ENCODE results near the gene SACM1L. TPM values are rescaled to one million over a fixed set of nuclear protein-coding genes. Genes with fewer than 3 reads are reported as not detected.

The SACM1L gene, protein sequence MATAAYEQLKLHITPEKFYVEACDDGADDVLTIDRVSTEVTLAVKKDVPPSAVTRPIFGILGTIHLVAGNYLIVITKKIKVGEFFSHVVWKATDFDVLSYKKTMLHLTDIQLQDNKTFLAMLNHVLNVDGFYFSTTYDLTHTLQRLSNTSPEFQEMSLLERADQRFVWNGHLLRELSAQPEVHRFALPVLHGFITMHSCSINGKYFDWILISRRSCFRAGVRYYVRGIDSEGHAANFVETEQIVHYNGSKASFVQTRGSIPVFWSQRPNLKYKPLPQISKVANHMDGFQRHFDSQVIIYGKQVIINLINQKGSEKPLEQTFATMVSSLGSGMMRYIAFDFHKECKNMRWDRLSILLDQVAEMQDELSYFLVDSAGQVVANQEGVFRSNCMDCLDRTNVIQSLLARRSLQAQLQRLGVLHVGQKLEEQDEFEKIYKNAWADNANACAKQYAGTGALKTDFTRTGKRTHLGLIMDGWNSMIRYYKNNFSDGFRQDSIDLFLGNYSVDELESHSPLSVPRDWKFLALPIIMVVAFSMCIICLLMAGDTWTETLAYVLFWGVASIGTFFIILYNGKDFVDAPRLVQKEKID
- total RNA-seq: 23.6 TPM
- long read RNA-seq, transcript SACM1L-201 (20 exons, 3,723 nt): major isoform, 32 of 37 reads
- long read RNA-seq, partial matches to known transcripts: 1 of 37 reads
- long read RNA-seq, other reads (novel, unspliced or antisense): 4 of 37 reads

DNA sequence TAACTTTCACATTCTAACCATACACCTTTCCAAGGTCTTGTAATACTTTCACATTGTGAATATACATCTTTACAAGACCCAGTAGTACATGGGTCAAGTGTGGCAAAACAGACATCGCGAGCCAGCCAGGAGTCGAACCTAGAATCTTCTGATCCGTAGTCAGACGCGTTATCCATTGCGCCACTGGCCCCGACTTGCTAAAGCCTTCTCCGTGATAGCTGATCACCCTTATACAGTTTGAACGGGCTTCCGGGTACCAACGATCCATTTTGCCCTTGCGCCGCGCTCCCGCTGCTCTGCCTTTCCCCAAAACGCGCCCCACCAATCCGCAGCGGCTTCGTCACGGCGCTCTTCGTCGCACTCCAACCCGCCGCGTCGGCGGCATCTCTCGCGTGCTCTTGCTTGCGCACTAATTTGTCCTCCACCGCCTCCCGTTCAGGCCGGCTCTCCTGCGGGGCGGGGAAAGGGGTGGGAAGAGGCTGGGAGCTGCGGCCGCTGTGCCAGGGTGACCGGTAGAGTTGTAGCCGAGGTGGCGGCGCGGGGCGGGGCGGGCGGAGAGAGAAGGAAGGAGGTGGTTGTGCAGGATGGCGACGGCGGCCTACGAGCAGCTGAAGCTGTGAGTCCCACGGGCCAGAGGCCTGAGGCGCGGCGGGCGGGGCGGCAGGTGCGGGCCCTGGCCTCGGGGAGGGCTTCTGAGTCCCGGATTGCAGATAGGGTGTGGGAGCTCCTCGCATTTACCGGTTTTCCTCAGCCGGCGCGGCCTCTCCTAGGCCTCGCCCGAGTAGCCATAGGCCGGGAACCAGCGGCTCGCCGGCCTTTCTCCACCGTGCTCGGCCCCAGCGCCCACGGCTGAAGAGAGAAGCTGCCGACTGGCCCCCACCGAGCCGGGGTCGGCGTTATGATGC, at the start of gene SACM1L:
Gene SACM1L (plus strand): TSS at position 515 of the 905 bp plus-strand sequence. CDS start 70 bp downstream, at position 585.
- intact Hi-C loops (cut with micrococcal nuclease): no loop called here
- DNase-seq (peak; percentile 98), ATAC-seq (peak; percentile 96)

DNA sequence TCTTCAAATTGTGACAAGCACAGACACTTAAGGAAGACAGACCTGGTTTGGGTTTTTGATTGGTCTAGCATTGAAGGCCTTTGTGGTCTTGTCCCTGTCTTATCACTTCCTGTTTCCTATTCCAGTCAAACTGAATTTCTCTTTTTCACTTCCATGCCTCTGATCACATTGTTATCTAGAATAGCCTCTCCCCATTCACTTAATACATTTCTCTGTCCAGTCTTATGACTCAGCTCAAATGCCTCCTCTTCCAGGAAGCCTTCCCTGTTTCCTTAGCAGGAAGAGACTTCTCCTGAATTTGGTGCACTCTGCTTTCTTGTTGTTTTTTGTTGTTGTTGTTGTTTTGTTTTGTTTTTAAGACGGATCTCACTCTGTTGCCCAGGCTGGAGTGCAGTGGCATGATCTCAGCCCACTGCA, 49.1 kb upstream of the SACM1L start:
- intact Hi-C loops (cut with micrococcal nuclease): no loop called here
- no peak for ATAC-seq
- DNase-seq: no peak

DNA sequence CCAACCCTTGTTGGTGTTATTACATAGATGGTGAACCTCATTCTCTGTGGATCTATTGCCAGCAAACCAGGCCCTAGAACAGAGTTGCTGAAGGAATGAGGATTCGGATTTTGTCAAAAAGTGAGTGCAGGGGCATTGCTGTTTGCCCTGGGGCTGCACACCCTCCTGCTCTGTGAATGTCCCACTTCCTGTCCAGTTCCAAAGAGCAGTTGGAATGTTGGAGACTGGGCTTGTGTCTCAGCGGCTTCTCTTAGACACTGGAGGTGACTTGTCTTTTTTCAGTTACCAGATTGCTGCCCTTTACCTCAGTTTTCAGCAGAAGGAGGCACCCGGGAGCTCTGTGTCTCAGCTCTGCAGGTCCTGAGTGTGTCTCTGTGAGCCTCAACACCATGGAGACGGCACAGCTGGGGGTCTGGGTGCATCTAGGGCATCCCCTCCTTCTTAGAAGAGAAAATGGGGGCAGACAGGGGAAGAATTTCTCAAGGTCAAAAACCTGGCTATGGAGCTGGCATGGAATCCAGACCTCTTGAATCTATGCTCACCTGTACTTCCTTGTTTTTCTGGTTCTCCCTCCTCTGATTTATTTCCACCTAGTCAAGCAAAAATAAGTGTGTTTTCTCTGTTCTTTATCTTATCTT, 48.4 kb upstream of the SACM1L start:
- DNase-seq: no peak
- no peak for ATAC-seq
- intact Hi-C loops (cut with micrococcal nuclease): no loop called here

DNA sequence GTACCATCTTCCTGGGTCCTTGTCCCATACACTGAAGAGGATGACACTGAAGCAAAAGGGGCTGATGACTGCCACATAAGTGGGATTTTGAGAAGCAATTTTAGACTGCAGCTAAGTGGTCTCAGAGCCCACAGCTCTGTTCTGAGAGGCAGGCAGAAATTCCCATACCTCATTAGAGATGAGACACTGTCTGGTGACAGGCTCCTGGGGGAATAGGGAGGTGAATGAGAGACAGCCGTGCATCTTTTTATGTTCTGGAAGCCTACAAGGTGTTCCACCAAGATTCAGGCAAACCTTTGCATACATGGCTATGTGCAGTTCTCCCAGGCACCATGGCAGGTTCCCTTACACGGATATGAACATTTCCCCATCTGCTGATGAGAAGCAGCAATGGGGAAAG, 47.4 kb upstream of the SACM1L start:
- intact Hi-C loops (cut with micrococcal nuclease): no loop called here
- DNase-seq: no peak

DNA sequence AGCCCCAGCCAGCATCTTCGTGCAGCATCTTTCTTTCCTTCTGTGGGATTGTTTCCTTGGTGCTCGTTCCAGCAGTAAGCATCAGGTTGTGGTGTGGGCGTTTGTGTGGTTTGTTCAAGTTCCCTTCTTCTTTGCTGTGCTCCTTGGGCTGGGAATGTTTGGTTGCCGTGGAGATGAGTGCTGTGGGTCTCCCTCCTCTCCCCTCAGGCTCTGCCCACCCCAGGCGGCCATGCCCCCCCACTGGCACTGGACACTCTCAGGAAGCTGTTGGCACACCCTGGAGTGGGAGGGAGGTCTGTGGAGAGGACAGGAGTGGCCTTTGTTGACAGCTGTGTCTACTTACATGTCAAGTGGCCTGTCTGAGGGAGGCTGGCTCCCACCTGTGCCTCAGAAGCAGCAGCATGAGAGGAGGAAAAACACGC, 46.5 kb upstream of the SACM1L start:
- intact Hi-C loops (cut with micrococcal nuclease): no loop called here
- ATAC-seq (peak; percentile 67), DNase-seq (peak; percentile 54)

More for the DNA sequence above, 47.4 kb upstream of the SACM1L start:
- no peak for ATAC-seq

DNA sequence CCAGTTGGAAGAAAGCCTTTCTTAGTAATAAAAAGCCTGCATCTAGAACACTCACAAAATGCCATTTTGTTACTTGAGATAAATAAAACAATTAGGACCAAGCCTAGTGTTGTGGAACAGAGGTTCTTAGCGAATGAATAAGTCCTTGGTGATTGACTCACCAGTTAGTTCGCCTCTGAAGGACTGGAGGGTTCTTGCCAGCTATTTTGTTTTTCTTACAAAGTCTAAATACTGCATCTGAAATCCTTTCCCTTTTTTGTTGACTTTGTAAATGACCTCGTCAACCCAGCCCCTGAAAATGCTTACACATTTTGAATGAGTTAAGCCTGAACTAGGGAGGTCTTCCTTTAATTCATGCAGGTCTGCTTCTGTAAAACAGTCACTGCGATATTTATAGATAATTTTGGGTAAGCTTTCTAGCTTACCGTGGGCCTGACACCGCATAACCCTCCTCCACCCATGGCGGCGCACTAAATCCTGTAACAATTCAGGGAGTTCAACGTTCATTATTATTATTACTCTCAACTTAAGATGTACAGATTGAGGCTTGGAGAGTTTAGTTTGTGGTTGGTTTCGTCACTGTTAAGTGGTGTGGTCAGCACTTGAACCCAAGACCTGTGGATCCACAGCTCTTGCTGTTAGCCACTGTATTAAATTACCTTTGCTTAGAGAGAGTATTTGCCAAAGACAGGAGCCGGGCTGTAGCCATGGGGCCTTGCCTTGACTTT, 45.0 kb upstream of the SACM1L start:
- intact Hi-C loops (cut with micrococcal nuclease): no loop called here
- no peak for ATAC-seq

DNA sequence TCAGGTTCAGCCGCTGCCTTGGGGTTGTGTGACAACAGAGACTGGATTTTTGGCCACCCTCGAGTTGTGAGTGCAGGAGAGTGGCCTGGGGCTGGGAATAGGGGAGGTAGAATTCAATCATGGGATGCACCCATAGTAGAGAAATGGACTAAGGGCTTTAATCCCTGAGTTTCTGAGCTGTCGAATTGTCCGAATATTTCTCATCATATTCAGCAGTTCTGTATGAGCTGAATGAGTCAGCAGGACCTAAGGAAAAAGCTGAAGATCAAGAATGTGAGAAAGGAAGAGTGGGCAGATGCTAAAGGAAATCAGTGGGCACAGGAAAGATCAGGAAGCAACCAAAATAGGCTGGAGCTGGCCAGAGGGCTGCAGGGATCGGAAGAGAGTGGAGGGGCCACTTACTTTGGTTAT, 44.4 kb upstream of the SACM1L start:
- ATAC-seq (no peak), DNase-seq (no peak)
- intact Hi-C loops (cut with micrococcal nuclease): no loop called here

More for the DNA sequence above, 45.0 kb upstream of the SACM1L start:
- DNase-seq: no peak

DNA sequence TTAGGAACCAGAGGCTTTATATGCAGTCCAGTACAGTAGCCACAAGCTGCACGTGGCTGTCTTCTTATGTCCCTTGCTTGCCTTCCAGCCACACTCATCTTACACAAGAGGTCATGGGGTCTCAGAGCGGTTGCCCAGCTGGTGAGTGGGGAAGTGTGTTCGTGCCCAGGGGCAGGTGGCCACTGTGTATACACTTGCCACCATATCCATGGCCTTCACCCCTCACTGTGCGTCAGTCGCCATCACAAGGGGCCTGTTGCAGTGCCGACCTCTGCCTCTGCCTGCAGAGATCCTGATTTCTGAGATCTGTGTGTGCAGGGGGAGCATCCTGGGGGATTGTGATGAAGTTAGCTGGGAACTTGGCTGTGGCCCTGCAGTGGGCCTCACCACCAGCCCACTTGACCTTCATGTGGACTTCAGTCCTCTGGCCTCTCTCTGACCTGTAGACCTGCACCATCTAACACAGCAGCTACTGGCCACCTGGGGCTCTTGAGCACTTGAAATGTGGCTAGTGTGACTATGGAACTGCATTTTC, 43.1 kb upstream of the SACM1L start:
- DNase-seq (no peak), ATAC-seq (peak; percentile 54)
- intact Hi-C loops (cut with micrococcal nuclease): no loop called here

DNA sequence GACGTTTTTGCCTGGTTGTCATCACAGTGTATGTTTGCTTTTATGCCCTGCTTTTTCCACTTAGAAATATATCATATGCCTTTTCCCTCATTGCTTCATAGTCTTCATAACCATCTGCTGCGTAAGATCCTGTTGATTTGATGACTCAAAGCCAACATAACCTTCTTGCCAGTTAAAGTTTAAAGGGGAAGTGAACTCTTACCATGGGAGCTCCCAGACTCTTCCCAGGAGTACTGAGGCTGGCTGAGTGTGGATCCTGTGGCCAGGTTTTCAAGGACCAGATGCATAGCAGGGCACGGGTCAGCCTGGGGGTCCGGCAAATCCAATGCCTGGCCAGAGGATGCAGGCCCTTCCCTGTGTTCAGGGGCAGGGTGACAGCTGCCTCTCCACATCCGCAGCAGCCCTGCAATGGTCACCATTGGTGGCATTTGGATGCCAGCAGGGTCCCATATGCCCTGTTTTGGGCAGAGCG, 42.0 kb upstream of the SACM1L start:
- no peak for DNase-seq
- ATAC-seq: peak; percentile 67
- intact Hi-C loops (cut with micrococcal nuclease): no loop called here

DNA sequence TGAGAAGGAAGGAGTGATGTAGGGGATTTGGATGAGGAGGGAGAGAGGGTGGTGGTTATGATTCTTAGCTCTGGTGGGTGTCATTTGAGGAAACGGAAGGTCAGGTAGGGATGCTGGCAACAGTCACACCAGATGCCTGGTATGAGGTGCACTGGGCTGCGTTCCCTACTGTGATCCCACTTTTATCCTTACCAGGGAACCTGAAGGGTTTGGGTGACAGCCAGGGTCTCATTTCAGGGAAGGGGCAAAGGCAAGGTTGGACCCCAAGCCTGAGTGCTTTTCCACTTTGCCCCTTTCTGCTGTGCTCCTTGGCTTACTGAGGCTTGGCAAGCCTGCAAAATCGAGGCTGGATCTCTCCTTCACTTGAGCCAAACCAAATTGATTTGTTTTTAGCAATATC, 36.0 kb upstream of the SACM1L start:
- ATAC-seq (peak; percentile 8), DNase-seq (no peak)
- intact Hi-C loops (cut with micrococcal nuclease): no loop called here

DNA sequence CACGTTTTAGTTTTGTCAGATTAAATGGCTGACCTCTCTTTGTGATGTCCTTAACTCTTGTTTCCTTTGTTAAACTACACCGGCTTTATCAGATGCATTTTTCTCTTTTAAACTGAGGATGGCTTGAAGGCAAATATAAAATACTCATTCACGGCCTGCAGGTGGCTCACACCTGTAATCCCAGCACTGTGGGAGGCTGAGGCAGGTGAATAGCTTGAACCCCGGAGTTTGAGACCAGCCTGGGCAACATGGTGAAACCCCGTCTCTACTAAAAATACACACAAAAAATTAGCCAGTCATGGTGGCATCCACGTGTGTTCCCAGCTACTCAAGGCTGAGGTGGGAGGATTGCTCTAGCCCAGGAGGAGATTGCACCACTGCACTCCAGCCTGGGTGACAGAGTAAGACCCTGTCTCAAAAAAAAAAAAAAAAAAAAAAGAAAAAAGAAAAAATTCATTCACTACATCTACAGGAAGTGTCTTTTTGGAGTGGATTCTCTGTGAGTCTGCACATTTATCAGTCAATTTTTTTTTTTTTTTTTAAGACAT, 34.7 kb upstream of the SACM1L start:
- ATAC-seq (peak; percentile 9), DNase-seq (no peak)
- intact Hi-C loops (cut with micrococcal nuclease): no loop called here

DNA sequence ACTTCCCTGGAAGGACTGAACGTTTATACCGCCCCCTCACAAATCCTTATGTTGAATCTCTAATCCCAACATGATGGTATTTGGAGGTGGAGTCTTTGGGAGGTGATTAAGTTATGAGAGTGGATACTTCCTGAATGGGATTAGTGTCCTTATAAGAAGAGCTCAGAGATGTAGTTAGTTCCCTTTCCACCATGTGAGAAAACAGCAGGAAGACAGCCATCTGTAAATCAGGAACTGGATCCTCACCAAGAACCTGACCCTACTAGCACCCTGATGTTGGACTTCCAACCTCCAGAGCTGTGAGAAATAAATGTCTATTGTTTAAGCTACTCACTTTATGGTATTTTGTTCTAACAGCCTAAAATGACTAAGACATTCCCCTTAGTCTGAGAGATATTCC, 33.3 kb upstream of the SACM1L start:
- intact Hi-C loops (cut with micrococcal nuclease): loop anchor here (5.0 kb wide), 1 partner anchor 59 kb away; no protein-coding TSS in a partner anchor
- no peak for DNase-seq
- no peak for ATAC-seq

DNA sequence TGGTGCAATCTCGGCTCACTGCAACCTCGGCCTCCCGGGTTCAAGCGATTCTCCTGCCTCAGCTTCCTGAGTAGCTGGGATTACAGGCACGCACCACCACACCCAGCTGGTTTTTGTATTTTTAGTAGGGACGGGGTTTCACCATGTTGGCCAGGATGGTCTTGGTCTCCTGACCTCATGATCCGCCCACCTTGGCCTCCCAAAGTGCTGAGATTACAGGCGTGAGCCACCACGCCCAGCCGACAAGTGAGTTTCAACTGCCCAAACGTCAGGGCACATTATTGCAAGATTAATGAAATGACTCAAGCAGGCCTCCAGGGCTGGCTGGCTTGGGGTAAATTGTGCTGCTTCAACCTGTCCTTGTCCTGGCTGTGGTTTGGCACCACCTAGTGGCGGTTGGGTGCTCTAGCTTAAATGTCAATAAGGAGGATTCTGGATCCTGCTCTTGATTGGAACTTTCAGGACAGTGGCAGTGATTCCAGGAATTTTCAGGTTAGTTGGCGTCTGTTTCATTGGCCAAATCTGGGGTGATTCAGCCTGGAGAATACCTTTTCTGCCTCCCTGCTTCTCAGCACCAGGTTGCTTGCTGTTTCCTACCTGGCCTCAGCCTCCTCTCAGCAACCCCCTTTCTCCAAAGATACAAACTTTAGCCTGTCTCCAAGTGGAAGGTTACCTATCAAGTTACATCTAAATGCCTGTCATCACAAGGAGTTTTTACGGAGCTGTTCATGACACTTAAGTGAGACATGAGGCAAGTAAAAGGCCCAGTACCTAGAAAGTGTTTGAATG, 32.4 kb upstream of the SACM1L start:
- intact Hi-C loops (cut with micrococcal nuclease): loop anchor here (5.0 kb wide), 1 partner anchor 59 kb away; no protein-coding TSS in a partner anchor
- DNase-seq: peak; percentile 92
- peak; percentile 81 for ATAC-seq

DNA sequence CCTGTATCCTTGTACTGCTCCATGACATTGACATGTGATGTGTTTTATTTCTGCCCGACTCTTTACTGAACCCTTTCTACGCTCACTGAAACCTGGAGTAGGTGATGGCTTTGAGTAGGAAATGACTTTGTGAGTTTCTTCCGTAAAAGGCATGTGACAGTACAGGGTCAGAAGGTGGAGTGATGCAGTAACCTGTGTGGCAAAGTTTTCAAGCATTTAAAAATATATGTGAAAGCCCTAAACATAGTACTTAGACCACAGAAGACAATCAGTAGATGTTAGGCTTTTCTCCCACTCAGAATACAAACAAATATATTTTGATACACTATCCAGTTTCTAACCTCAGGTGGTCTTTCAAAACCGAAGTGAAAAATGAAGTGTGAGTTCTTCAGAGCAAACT, 31.3 kb upstream of the SACM1L start:
- ATAC-seq (no peak), DNase-seq (no peak)
- intact Hi-C loops (cut with micrococcal nuclease): loop anchor here (2.0 to 5.0 kb wide), 2 partner anchors 61 to 147 kb away; no protein-coding TSS in a partner anchor

DNA sequence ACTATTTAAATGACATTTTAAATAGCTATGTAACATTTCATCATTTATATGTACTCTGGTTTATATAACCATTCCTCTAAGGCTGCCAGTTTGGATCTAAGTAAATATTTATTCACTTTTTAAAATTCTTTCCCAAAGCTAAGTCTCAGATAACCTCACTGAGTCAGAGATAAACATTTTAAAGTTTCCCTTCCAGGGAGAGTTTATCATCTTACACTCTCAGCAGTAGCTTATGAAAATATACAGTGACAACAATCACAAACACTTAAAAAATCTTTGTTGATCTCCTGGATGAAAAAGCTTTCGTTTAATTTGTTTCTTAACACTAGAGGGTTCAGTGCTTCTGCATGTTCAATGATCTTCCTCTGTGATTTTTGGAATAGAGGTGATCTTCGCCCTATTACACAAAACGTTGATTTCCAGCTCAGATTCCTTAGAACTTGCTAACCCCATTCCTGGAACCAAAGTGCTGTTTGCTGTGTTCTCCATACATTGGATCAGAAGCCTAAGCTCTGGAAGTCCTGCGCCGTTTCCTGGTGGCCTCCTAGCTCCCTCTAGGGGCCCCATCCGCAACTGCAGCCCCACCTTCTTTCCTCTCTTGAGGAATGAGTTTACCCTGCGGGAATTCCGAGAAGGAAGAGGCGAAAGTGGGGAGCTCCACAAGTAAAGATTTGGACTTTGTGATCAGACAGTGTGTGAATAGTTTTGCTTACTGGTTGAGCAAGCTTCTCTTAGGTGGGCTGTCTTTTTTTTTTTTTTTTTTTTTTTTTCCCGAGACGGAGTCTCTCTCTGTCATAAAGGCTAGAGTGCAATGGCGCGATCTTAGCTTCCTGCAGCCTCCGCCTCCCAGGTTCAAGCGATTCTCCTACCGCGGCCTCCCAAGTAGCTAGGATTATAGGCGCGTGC, 29.3 kb upstream of the SACM1L start:
- intact Hi-C loops (cut with micrococcal nuclease): loop anchor here (2.0 to 5.0 kb wide), 2 partner anchors 63 to 149 kb away; no protein-coding TSS in a partner anchor
- DNase-seq (peak; percentile 80), ATAC-seq (peak; percentile 64)

DNA sequence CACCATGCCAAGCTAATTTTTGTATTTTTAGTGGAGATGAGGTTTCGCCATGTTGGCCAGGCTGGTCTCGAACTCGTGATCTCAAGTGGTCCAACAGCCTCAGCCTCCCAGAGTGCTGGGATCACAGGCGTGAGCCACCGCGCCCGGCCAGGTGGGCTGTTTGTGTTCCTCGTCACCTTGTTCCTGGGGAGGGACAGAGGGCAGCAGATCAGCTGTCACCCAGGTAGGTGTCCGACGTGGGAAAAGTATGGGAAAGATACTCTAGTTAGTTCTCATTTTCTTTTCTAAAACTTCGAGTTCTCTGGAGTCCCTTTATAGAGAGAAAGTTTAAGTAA, 28.7 kb upstream of the SACM1L start:
- ATAC-seq: no peak
- intact Hi-C loops (cut with micrococcal nuclease): no loop called here
- DNase-seq: no peak
